ENCODE measurements around the gene TM4SF20.
A peak's percentile ranks its signal among the peaks of the same experiment; 100 is the strongest.

The TM4SF20 gene, protein sequence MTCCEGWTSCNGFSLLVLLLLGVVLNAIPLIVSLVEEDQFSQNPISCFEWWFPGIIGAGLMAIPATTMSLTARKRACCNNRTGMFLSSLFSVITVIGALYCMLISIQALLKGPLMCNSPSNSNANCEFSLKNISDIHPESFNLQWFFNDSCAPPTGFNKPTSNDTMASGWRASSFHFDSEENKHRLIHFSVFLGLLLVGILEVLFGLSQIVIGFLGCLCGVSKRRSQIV

DNA sequence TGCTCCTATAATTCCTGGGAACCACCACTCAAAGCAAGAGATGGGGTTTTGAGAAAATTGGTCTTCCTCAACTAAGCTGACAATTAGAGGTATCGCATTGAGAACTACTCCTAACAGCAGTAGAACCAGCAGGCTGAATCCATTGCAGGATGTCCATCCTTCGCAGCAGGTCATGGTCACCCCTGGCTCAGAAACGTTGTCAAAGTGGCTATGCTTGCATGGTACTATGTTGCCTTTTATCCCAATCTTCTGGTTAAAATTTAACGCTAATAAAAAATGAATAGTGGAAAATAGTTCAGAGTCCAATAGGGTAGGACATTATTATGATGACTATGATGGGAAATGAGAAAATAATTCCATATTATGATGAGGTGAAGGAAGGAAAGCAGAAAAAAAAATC, at the start of gene TM4SF20:
TSS of gene TM4SF20 (minus strand) at position 212 of the 400 bp plus-strand sequence. CDS start at position 174, 38 bp downstream.
- DNase-seq (ENCODE audit: insufficient read length, low spot score): no peak
- no peak for FAIRE-seq

- no peak for FAIRE-seq
These were observed 49.7 kb upstream of the TM4SF20 start for GRCh38 chr2:227428731-227429285.

GRCh38 chr2:227423656-227424499, 44.8 kb upstream of the TM4SF20 start:
- DNase-seq (ENCODE audit: insufficient read length, low spot score): no peak
- FAIRE-seq: no peak

More at GRCh38 chr2:227428731-227429285, 49.7 kb upstream of the TM4SF20 start:
- DNase-seq (ENCODE audit: insufficient read length, low spot score): no peak

DNA sequence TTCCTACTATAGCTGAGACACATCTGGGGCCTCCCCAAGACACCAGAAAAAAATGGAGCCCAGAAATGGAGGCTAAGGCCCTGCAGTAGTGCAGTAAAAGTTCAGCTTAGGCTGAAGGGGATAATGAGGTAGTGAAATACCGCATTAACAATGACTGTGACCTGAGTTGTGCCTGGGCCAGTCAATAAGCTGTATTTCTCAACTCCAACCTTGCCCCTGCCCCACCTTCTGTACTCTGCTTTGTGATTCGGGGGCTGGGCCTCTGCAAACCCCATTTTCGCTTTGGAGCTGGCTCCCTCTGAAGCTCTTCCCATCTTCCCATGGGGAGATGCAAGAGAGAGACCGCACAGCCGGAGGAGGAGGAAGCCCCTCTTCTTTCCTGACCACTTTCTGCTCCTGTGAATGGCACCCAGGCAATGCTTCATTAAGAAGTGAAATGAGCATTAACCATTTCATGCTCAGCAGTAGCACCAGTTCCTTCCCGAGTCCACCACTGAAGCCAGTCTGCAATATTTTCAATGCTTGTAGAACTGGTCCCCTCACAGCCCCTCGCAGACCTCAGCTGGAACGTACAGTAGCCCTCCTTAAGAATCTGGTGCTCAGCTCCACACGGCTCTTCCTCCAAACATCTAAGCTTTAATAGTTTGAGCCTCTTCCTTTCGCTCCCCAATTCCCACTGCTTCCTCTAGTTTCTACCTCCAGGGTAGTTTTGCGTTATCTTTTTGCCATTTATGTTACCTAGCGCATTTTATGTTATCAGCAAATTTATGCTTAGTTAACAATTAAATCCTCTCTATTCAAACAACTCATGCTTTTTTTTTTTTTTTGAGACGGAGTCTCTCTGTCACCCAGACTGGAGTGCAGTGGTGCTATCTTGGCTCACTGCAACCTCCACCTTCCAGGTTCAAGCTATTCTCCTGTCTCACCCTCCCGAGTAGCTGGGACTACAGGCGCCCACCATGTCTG, 41.3 kb upstream of the TM4SF20 start:
- DNase-seq (ENCODE audit: insufficient read length, low spot score) (no peak), FAIRE-seq (no peak)

DNA sequence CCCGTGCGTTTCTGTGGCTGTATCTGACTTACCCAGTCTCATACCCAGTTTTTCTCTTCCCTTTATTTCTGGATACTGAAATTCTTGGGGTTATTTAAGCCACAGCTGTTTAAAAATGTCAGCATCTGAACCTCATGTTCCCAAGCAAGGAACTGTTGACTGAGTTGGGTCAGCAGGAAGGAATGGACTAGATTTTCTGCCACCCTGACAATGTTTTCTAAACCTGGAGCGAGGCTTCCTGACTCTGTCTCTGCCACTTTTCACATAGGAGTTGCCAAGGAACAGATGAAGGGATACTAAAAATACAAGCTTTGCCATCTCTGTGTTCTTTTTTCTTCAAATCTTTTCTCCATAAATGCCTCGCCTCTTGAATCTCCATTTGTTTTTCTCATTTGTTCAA, 37.6 kb upstream of the TM4SF20 start:
- DNase-seq (ENCODE audit: insufficient read length, low spot score): no peak
- no peak for FAIRE-seq

GRCh38 chr2:227415538-227416424, 36.7 kb upstream of the TM4SF20 start:
- FAIRE-seq: no peak
- peak; percentile 73 for DNase-seq (ENCODE audit: insufficient read length, low spot score)

DNA sequence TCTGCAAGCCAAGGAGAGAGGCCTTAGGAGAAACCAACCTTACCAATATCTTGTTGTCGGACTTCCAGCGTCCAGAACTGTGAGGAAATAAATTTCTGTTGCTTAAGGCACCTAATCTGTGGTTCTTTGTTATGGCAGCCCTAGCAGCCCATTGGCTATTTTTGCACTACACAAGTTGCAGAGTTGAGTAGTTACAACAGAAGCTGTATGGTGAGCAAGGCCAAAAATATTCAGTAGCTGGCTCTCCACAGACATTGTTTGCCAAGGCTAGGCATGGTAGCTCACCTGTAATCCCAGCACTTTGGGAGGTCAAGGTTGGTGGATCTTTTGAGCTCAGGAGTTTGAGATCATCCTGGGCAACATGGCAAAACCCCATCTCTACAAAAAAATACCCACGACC, 35.7 kb upstream of the TM4SF20 start:
- FAIRE-seq (no peak), DNase-seq (ENCODE audit: insufficient read length, low spot score) (no peak)

GRCh38 chr2:227413371-227413770, 34.3 kb upstream of the TM4SF20 start:
- FAIRE-seq (no peak), DNase-seq (ENCODE audit: insufficient read length, low spot score) (no peak)

DNA sequence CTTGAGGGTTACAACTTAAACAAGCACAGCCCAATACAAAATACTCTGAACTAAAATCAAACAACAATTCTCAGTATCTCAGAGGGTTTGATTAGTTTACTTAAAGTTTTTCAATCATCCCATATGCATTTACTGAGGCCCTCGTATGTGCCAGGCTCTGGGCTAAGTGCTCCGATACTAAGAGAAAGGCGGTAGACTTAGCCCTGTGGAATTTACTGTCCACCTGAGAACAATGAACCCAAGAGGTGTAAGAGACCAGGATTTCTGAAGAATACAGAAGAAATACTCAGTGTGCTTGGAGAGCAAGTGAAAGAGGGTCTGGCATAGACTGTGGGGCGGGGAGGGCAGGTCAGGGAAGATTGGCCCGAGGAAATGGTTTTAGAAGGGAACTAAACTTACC, 33.8 kb upstream of the TM4SF20 start:
- no peak for DNase-seq (ENCODE audit: insufficient read length, low spot score)
- no peak for FAIRE-seq

DNA sequence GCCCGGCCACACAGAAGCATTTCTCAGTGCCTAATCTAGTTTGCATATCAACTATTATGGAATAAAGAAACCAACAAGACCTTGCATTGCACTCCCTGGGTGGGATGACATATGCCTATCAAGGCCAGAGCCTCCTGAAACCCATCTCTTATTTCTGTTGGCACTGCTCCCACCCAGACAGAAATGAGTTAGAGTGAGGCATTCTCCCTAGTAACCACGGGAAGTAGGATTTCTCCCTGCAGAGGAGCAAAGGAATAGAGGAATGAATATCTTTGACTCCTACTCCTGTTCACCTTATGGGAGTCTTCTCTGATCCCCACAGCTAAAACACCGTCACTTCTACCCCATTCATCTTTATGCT, 32.9 kb upstream of the TM4SF20 start:
- no peak for FAIRE-seq
- DNase-seq (ENCODE audit: insufficient read length, low spot score): no peak

DNA sequence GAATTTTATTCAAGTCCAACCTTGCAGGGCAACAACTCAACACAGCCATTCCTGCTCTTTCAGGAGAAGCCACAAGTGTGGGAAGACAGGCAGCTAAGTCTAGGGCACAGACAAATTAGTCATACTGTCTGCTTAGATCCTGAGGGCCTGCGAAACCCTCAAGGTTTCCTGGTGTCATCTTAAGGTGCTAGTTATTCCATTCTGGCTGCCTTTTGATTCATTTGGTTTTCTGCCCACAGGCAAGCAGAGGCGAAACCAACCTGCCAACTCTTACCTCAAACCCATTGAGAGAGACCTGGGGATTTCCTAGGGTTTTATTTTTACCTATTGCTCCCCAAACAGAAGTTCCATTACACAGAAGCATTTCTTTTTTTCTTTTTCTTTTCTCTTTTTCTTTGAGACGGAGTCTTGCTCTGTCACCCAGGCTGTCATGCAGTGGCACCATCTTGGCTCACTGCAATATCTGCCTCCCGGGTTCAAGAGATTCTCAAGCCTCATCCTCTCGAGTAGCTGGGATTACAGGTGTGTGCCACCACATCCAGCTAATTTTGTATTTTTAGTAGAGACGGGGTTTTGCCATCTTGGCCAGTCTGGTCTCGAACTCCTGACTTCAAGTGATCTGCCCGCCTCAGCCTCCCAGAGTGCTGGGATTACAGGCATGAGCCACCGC, 32.3 kb upstream of the TM4SF20 start:
- FAIRE-seq: no peak

GRCh38 chr2:227410191-227410590, 31.1 kb upstream of the TM4SF20 start:
- no peak for FAIRE-seq
- DNase-seq (ENCODE audit: insufficient read length, low spot score): no peak

More for the DNA sequence above, 32.3 kb upstream of the TM4SF20 start:
- no peak for DNase-seq (ENCODE audit: insufficient read length, low spot score)

DNA sequence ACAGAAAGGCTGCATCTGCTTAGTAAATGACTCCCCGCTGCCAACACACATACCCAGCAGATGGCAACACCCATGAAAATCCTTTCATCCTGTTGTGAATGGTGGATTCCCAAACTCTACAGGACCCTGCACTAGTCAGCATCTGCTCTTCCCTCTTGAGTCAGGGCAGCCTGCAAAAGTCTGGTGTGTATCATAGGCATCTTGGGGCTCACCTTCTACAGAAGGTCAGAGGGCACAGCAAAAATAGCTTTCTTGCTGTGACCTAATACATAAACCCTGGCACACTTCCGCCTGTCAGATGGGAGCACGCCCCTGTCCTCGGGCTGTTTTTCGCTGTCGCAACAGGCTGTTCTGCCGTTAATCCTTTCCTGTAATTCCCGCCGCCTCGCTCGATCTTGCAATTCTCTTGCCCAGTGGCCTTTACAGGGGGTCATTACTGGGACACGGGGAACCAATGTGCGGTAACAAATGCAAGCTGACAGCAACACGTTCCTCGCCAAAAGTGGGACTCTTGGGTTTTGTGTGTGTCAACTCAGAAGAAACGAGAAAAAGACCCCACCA, 28.6 kb upstream of the TM4SF20 start:
- FAIRE-seq (no peak), DNase-seq (ENCODE audit: insufficient read length, low spot score) (no peak)

DNA sequence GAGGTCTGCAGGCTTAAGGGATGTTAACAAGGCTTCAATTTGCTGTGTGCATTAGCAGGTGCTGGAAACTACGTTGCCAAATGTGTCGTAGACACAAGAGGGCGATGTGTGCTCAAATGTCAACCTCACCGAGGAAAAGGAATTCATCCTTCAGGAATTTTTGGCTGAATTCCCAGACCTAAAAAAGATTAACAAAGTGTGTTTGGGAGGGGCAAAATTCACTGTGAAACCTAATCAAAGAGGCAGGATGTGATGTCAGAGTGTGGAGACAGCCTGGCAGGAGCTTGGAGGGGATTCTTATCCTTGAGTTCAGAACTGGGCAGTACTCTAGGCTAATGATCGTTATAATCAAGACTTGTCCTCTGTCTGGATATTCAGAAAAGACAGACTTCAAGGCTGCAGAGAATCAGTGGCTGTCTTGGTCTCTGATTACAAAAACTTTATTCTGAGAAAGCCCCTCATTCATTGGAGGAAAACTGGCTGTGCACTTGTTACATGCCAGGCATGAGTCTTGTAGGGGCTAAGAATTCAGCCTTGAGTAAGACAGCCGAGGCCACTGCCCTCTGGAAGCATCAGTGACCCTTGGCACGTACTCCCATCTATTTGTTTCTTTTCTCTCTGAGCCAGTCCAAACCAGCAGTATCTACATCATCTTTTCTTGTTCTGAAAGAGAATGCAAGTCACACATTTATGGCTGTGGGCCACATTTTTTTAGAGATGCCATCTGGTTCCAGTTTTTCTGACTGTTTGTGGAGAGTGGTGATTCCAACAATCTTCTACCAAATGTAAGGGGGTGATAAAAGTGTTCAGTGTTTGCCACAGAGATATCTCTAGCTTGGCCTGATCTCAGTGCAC, 27.3 kb upstream of the TM4SF20 start:
- FAIRE-seq: peak; percentile 46
- peak; percentile 90 for DNase-seq (ENCODE audit: insufficient read length, low spot score)

GRCh38 chr2:227404585-227405271, 25.6 kb upstream of the TM4SF20 start:
- FAIRE-seq: no peak
- DNase-seq (ENCODE audit: insufficient read length, low spot score): no peak

DNA sequence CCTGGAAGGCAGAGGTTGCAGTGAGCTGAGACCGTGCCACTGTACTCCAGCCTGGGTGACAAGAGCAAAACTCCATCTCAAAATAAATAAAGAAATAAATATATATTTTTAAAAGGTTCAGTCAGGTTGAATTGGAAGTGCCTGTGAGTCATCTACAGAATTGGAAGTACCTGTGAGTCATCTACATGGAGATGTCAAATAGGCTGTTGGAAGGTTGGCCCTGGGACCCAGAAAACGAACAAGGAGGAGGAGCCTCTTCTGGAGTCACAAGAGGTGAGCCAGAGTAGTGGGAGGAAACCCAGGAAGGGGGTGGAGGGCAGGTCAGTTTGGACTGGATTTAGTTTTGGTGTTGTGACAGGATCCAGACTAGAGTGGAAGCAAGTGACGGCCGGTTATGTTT, 23.9 kb upstream of the TM4SF20 start:
- no peak for DNase-seq (ENCODE audit: insufficient read length, low spot score)
- no peak for FAIRE-seq

DNA sequence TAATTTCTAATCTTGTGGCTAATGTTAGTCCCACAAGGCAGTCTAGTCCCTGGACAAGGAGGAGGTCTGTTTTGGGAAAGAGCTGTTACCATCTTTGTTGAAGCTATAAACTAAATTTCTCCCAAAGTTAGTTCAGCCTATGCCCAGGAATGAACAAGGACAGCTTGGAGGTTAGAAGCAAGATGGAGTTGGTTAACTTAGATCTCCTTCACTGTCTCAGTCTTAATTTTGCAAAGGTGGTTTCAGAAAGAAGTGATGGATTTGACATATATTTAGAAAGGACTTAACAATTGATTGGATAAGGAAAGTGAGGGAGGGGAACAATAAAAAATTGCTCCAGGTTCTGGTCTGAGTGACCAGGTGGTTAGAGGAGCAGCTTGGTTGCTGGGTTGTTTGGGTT, 23.2 kb upstream of the TM4SF20 start:
- DNase-seq (ENCODE audit: insufficient read length, low spot score) (no peak), FAIRE-seq (no peak)
